Karpas-422 (cell line): ENCODE measurements around the gene PTH2. TPM values are rescaled to one million over a fixed set of nuclear protein-coding genes. Genes with fewer than 3 reads are reported as not detected.
A peak's percentile ranks its signal among the peaks of the same experiment; 100 is the strongest.

Source experiments
- DNase-seq: peaks from one replicate; pipeline ENCODE4 v3.0.0-alpha.2; 2015
- H2AFZ ChIP-seq: fragments of 200-600 bp; sonication (generic); 2 replicates; pipeline ENCODE4 v1.6.1; 2014; ENCODE audit warnings: antibody characterized with exemption, low read length, mixed read lengths
- H3K27ac ChIP-seq: fragments of 200-600 bp; sonication (generic); 2 replicates; pipeline ENCODE4 v1.5.1; 2014; ENCODE audit warnings: mild to moderate bottlenecking, low read length, moderate library complexity
- H3K27me3 ChIP-seq: fragments of 200-600 bp; sonication (generic); 2 replicates; pipeline ENCODE4 v1.6.1; 2014; ENCODE audit warnings: low read length, mixed read lengths
- H3K36me3 ChIP-seq: fragments of 200-600 bp; sonication (generic); 2 replicates; pipeline ENCODE4 v1.6.1; 2014; ENCODE audit warnings: low read length, mixed read lengths; ENCODE audit not compliant: insufficient read depth
- H3K4me1 ChIP-seq: fragments of 200-600 bp; sonication (generic); 2 replicates; pipeline ENCODE4 v1.6.1; 2014; ENCODE audit warnings: mild to moderate bottlenecking, low read length, mixed read lengths
- H3K4me2 ChIP-seq: fragments of 200-600 bp; sonication (generic); 2 replicates; pipeline ENCODE4 v1.6.1; 2014; ENCODE audit warnings: low read length, low read depth, mild to moderate bottlenecking; ENCODE audit not compliant: poor library complexity, severe bottlenecking
- H3K4me3 ChIP-seq: fragments of 200-600 bp; sonication (generic); 2 replicates; pipeline ENCODE4 v1.5.1; 2014; ENCODE audit warnings: mild to moderate bottlenecking, antibody characterized with exemption, low read length, mixed read lengths
- H3K79me2 ChIP-seq: fragments of 200-600 bp; sonication (generic); 2 replicates; pipeline ENCODE4 v1.6.1; 2014; ENCODE audit warnings: mild to moderate bottlenecking, low read length, mixed read lengths
- H3K9ac ChIP-seq: fragments of 200-600 bp; sonication (generic); 2 replicates; pipeline ENCODE4 v1.6.0; 2014; ENCODE audit warnings: low read length
- H3K9me2 ChIP-seq: fragments of 200-600 bp; sonication (generic), shearing (Covaris generic); replicated peaks from 2 replicates; pipeline ENCODE4 v1.6.0; 2014; ENCODE audit warnings: mild to moderate bottlenecking, low read length, moderate library complexity; ENCODE audit not compliant: insufficient read depth
- H3K9me3 ChIP-seq: fragments of 300-700, 200-600 bp; sonication (generic); 2 replicates; pipeline ENCODE4 v1.6.1; 2014; ENCODE audit warnings: low read length, mixed read lengths
- H4K20me1 ChIP-seq: fragments of 200-600 bp; sonication (generic); 2 replicates; pipeline ENCODE4 v1.6.1; 2014; ENCODE audit warnings: mild to moderate bottlenecking, antibody characterized with exemption, low read length, low read depth; ENCODE audit not compliant: insufficient read depth
- total RNA-seq: library from RNA; depleted of rRNA; stranded (reverse); fragments of >200 nt; shearing (Covaris generic); gene quantifications from 2 replicates; pipeline ENCODE4 v1.2.3, GENCODE V29; 2014; ENCODE audit warnings: low replicate concordance

The PTH2 gene
- total RNA-seq, 1 experiment from 2014 or later = not detected

GRCh38 chr19:49425922-49426592, 2.8 kb upstream of the PTH2 start:
- H3K79me2 ChIP-seq = no peaks in the 10 kb centered on the region
- no peaks in the 10 kb centered on the region for H3K9me3 ChIP-seq
- no peak overlapping the region for H3K27ac ChIP-seq
- H3K4me1 ChIP-seq = peaks cover 64% of the 10 kb centered on the region
- H3K4me3 ChIP-seq = no peak overlapping the region; the same call in 1 of the 2 replicates
- H3K9ac ChIP-seq = no peak overlapping the region
- no peaks in the 10 kb centered on the region for H3K36me3 ChIP-seq
- peak overlapping the region; percentile 52 for H3K4me2 ChIP-seq
- DNase-seq = peak; percentile 88
- no peaks in the 10 kb centered on the region for H3K9me2 ChIP-seq
- H2AFZ ChIP-seq = no peak overlapping the region
- H3K27me3 ChIP-seq = no peaks in the 10 kb centered on the region
- no peaks in the 10 kb centered on the region for H4K20me1 ChIP-seq

GRCh38 chr19:49425178-49425577, 1.9 kb upstream of the PTH2 start, which contains the start of gene GFY:
Gene GFY, plus strand, starts transcription at chr19:49425388. Its CDS starts 1,043 bp downstream, at chr19:49426431.
- Histone ChIP-seq H2AFZ (no peak within 1 kb of the TSS), H3K4me1 (peaks cover 66% of the 10 kb centered on the region), H3K4me3 (no peak within 1 kb of the TSS; the same call in 1 of the 2 replicates), H3K79me2 (no peaks in the 10 kb centered on the region), H3K27me3 (no peaks in the 10 kb centered on the region), H3K9me3 (no peaks in the 10 kb centered on the region), H4K20me1 (no peaks in the 10 kb centered on the region), H3K4me2 (peak within 1 kb of the TSS; percentile 52), H3K9ac (peak within 1 kb of the TSS; percentile 13; the same call in 1 of the 2 replicates), H3K9me2 (no peaks in the 10 kb centered on the region), H3K27ac (no peak within 1 kb of the TSS), H3K36me3 (no peaks in the 10 kb centered on the region)
- no peak for DNase-seq

DNA sequence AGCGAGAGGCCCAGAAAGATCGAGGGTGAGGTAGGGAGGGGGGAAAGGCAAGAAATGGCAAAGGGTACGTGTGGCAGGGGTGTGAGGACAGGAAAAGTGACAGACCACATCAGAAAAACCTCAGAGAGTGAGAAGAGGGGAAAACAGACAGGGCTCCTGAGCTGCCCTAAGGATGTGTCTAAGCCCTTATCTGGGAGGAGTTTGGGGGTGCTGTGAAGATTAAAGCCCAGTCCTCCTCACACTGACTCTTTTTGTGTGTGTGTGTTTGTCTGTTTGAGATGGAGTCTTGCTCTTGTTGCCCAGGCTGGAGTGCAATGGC, 703 bp upstream of the PTH2 start:
- no peaks in the 10 kb centered on the region for H4K20me1 ChIP-seq
- H3K27ac ChIP-seq = no peak overlapping the region
- H3K79me2 ChIP-seq = no peaks in the 10 kb centered on the region
- no peak overlapping the region for H3K4me2 ChIP-seq
- no peaks in the 10 kb centered on the region for H3K27me3 ChIP-seq
- peaks cover 62% of the 10 kb centered on the region for H3K4me1 ChIP-seq
- no peaks in the 10 kb centered on the region for H3K9me3 ChIP-seq
- H3K9me2 ChIP-seq = no peaks in the 10 kb centered on the region
- no peak overlapping the region for H3K9ac ChIP-seq
- no peaks in the 10 kb centered on the region for H3K36me3 ChIP-seq
- H2AFZ ChIP-seq = no peak overlapping the region
- no peak overlapping the region for H3K4me3 ChIP-seq
- no peak for DNase-seq

DNA sequence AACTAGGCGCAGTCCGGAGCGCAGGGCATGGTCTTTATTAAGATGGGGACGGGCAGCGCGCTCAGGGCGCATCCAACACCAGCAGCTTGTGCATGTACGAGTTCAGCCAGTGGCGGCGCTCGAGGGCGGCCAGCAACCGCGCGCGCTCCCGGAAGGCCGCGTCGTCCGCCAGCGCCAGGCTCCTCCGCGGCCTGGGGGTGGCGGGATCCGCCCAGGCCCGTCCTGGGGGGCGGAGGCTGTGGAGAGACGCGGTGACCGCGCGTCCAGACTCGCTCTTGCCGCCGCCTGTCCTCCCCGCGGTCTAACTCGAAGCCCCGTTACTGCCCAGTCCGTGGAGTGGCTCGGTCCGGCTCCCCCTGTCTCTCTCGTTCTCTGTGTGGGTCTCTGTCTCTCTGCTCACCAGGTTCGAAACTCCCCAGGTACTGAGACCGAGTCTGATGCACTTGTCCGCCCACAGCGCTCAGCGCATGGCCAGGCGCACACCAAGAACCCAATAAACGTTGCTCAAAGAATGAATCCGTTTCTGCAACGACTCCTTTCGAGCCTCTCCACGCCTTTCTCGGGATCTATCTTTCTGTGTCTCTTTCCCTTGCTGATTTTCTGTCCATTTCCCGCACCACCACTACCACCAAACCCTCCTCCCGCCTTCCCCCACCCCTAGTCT, 702 bp downstream of the PTH2 start:
- Histone ChIP-seq H3K4me1 (peaks cover 57% of the 10 kb centered on the region), H3K9ac (no peak overlapping the region)

GRCh38 chr19:49421878-49422202, 1.4 kb downstream of the PTH2 start:
- H3K4me1 ChIP-seq = peaks cover 57% of the 10 kb centered on the region
- H3K27ac ChIP-seq = no peak overlapping the region
- H3K36me3 ChIP-seq = no peaks in the 10 kb centered on the region
- H3K27me3 ChIP-seq = no peaks in the 10 kb centered on the region
- H4K20me1 ChIP-seq = no peaks in the 10 kb centered on the region
- H3K9me3 ChIP-seq = no peaks in the 10 kb centered on the region
- H2AFZ ChIP-seq = no peak overlapping the region
- DNase-seq = no peak
- H3K4me2 ChIP-seq = no peak overlapping the region
- no peaks in the 10 kb centered on the region for H3K9me2 ChIP-seq
- no peak overlapping the region for H3K4me3 ChIP-seq
- H3K79me2 ChIP-seq = no peaks in the 10 kb centered on the region
- H3K9ac ChIP-seq = no peak overlapping the region

More for the DNA sequence above, 702 bp downstream of the PTH2 start:
- H3K79me2 ChIP-seq = no peaks in the 10 kb centered on the region
- H3K9me2 ChIP-seq = no peaks in the 10 kb centered on the region
- H3K27me3 ChIP-seq = no peaks in the 10 kb centered on the region
- no peaks in the 10 kb centered on the region for H3K9me3 ChIP-seq
- H2AFZ ChIP-seq = no peak overlapping the region
- no peak for DNase-seq
- H3K36me3 ChIP-seq = no peaks in the 10 kb centered on the region
- H3K4me3 ChIP-seq = no peak overlapping the region
- H3K4me2 ChIP-seq = no peak overlapping the region
- no peak overlapping the region for H3K27ac ChIP-seq
- no peaks in the 10 kb centered on the region for H4K20me1 ChIP-seq

GRCh38 chr19:49421039-49421877, 2.0 kb downstream of the PTH2 start:
- H3K27ac ChIP-seq = no peak overlapping the region
- peaks cover 57% of the 10 kb centered on the region for H3K4me1 ChIP-seq
- H3K27me3 ChIP-seq = no peaks in the 10 kb centered on the region
- H4K20me1 ChIP-seq = no peaks in the 10 kb centered on the region
- H3K4me3 ChIP-seq = peak overlapping the region; percentile 12; the same call in 1 of the 2 replicates
- H3K9me3 ChIP-seq = no peaks in the 10 kb centered on the region
- peak; percentile 96 for DNase-seq
- H3K9me2 ChIP-seq = no peaks in the 10 kb centered on the region
- H3K4me2 ChIP-seq = peak overlapping the region; percentile 52
- H3K36me3 ChIP-seq = no peaks in the 10 kb centered on the region
- no peak overlapping the region for H3K9ac ChIP-seq
- H3K79me2 ChIP-seq = no peaks in the 10 kb centered on the region
- H2AFZ ChIP-seq = no peak overlapping the region

- no peak overlapping the region for H2AFZ ChIP-seq
- no peak for DNase-seq
- H3K9me3 ChIP-seq = no peaks in the 10 kb centered on the region
- H3K9me2 ChIP-seq = no peaks in the 10 kb centered on the region
- H3K4me3 ChIP-seq = no peak overlapping the region
- H3K4me1 ChIP-seq = peaks cover 57% of the 10 kb centered on the region
- no peak overlapping the region for H3K4me2 ChIP-seq
- H3K9ac ChIP-seq = no peak overlapping the region
- H3K79me2 ChIP-seq = no peaks in the 10 kb centered on the region
- H3K36me3 ChIP-seq = no peaks in the 10 kb centered on the region
- no peaks in the 10 kb centered on the region for H4K20me1 ChIP-seq
- no peak overlapping the region for H3K27ac ChIP-seq
- H3K27me3 ChIP-seq = no peaks in the 10 kb centered on the region
Observed at GRCh38 chr19:49420227-49420626, 3.0 kb downstream of the PTH2 start.

GRCh38 chr19:49419173-49419572, 4.1 kb downstream of the PTH2 start:
- Histone ChIP-seq H3K27me3 (no peaks in the 10 kb centered on the region), H3K36me3 (no peaks in the 10 kb centered on the region), H3K9me2 (no peaks in the 10 kb centered on the region), H3K4me2 (no peak overlapping the region), H3K4me3 (no peak overlapping the region), H3K4me1 (peaks cover 62% of the 10 kb centered on the region), H3K9ac (no peak overlapping the region), H3K9me3 (no peaks in the 10 kb centered on the region), H3K27ac (no peak overlapping the region), H4K20me1 (no peaks in the 10 kb centered on the region), H3K79me2 (no peaks in the 10 kb centered on the region), H2AFZ (no peak overlapping the region)
- no peak for DNase-seq
